Posterior vena cava (tissue), 2 donors: ENCODE data around the gene MCC. TPM values are rescaled to one million over a fixed set of nuclear protein-coding genes. Genes with fewer than 3 reads are reported as not detected.
A peak's percentile ranks its signal among the peaks of the same experiment; 100 is the strongest.

Experiments
- DNase-seq: peaks from one replicate; pipeline ENCODE4 v3.0.0-alpha.2; 2020; ENCODE audit warnings: low spot score
- intact Hi-C, 2 donors: fragments of 100-400 bp; cut with DNase I; formaldehyde crosslinking; loops; one replicate each; pipeline versions ENCODE4 v1.14.1 to v1.14.2; 2022 to 2023
- long read RNA-seq, 2 donors: library from polyadenylated mRNA; unstranded; transcript quantifications; one replicate each; pipeline ENCODE4 v2.0.0, GENCODE V29; 2020 to 2021
- total RNA-seq, 2 donors: library from RNA; stranded (reverse); fragmentation: NEBNext Ultra II Directional; extraction: Animal tissue kit (Norgen Biotek cat#: 25700); gene quantifications; one replicate each; pipeline ENCODE4 v1.2.1, GENCODE V29; 2021
- donor health status: DM: yes; HTN: yes; CAD: no.
- donor health status: DM: yes; HTN: yes; CAD: no.

Gene MCC
- total RNA-seq: 10 to 100 TPM; 12.3 to 14.6 TPM
- long read RNA-seq, donor 1, full-length matches to known transcripts: 1 of 6 reads
- long read RNA-seq, donor 1, partial matches to known transcripts: 1 of 6 reads
- long read RNA-seq, donor 1, other reads (novel, unspliced or antisense): 4 of 6 reads
- long read RNA-seq, donor 2, partial matches to known transcripts: 0 of 3 reads
- long read RNA-seq, donor 2, other reads (novel, unspliced or antisense): 3 of 3 reads

DNA sequence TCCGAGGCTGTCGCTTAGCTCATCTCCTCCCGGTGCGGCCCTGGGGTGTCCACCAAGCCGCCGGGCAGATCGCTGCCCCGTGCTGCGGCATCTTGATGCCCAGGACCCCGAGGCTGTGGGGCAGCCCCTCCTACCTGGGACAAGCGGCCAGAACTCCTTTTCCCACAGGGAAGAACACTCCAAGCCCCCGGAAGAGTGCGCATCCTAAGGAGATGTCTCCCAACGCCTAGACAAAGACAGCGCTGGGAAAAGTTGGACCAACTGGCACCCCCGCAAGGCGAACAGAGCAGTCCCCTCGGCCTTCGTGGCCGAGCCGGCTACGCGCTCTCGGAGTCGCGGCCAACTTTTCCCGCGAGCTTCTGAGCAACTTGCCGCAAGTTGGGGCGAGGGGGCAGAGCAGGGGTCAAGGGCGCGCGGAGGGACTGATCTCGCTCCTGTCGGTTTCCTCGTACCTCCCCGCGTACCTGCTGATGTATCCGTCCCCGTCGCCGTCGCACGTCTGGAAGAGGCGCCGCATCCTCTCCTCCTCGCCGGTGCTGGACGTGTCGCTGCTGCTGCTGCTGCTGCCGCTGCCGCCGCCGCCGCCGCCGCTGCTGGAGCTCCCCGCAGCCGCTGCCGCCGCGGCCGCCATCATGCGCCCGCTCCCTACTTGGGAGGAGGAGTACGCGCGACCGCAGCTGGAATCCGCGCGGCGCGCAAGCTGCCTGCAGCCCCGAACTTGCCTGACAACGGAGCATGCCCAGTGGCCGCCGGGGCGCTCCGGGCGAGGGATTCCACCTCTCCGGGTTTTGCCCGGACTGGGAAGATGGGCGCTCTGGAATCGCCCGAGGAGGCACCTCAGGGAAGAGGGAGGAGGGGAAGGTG is at the start of gene MCC:
Gene MCC, minus strand, starts transcription at position 673 of the 864 bp plus-strand sequence.
- peak; percentile 90 for DNase-seq

GRCh38 chr5:113531481-113532159 is 43.4 kb upstream of the MCC start:
- DNase-seq: no peak
- intact Hi-C loops: no loop called here

More for the DNA sequence above, at the start of gene MCC:
- intact Hi-C loops: no loop called here

- intact Hi-C loops: no loop called here
- DNase-seq: no peak
Observed at GRCh38 chr5:113527746-113528145, 39.5 kb upstream of the MCC start.

DNA sequence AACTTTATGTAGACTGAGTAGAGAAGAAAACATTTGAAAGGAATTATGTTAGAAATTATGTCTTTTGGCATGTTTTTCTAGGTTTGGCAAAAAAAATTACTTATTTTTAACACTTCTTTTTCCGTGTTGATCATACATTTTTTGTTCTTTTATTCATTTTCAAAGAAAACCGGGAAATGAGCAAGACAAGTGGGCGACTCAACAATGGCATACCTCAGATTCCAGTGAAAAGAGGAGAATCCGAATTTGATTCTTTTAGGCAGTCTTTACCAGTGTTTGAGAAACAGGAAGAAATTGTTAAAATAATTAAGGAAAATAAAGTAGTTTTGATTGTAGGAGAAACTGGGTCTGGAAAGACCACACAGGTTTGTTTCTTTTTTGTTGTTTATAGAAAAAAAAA is 38.2 kb upstream of the MCC start:
- intact Hi-C loops: no loop called here
- no peak for DNase-seq

DNA sequence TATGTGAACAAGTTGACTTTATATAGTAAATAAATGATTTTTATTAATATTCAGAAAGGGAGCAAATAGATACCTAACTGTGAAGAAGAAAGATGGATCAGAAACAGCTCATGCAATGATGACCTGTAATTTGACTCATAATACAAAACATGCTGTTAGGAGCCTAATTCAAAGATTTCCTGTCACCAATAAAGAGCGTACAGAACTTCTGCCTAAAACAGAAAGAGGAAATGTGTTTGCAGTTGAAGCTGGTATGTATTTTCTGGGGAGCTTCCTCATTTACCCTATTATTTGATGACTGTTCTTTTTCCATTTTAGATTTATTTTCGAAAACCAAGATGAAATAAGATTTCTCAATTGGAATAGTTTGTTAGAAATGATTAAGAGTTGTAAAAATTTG is 36.7 kb upstream of the MCC start:
- DNase-seq: no peak
- intact Hi-C loops: no loop called here

DNA sequence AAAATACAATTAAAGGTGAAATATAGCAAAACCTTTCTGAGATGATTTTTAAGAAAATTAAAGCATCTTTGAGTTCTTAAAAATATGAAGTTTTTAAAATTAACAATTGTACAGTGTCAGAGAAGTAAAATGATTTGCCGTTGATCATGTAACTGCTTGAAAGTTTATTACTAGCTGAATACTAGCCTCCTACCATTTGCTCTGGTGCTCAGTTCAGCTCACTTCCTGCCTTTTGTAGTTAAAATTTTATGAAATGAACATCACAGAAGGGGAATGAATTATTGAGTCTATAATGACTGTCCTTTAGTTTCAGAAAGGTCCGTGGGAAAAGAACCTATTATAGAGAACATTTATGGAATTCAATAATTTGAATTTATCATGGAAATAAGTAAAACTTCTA is 34.9 kb upstream of the MCC start:
- no peak for DNase-seq
- intact Hi-C loops: no loop called here

- intact Hi-C loops: no loop called here
- no peak for DNase-seq
Observed at GRCh38 chr5:113520899-113521298, 32.6 kb upstream of the MCC start.

DNA sequence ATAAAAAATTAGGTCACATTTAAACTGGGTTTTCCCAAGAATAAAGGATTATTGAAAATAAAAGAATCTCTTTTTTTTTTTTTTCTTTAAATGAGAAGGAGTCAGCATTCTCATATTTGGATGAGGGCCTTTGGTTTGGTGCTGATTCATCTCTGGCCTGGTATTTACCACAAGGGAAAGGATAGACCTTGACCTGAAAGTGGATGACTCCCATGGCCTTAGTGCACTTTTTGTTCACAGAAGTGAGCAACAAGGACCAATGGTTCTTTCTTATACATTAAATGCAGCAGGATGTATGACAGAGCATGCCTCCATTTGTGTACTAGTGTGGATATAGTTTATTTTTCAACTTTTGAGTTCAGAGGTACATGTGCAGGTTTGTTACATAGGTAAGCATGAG is 32.2 kb upstream of the MCC start:
- intact Hi-C loops: no loop called here

GRCh38 chr5:113519412-113519811 is 31.2 kb upstream of the MCC start:
- intact Hi-C loops: no loop called here
- DNase-seq: no peak

More for the DNA sequence above, 32.2 kb upstream of the MCC start:
- no peak for DNase-seq

DNA sequence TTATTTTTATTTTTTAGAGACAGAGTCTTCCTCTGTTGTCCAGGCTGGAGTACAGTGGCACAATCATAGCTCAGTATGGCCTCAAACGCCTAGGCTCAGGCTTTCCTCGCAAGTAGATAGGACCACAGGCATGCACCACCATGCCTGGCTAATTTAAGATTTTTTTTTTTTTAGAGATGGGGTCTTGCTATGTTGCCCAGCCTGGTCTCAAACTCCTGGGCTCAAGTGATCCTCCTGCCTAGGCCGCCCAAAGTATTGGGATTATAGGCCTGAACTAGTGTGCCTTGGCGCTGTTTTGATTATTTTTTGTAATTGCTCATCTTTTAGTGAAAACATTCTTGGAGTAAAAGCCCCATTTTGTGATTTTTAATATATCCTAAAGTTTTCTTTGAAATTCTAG is 30.6 kb upstream of the MCC start:
- intact Hi-C loops: no loop called here
- no peak for DNase-seq

GRCh38 chr5:113514289-113514635 is 26.0 kb upstream of the MCC start:
- intact Hi-C loops: no loop called here
- no peak for DNase-seq

- intact Hi-C loops: no loop called here
- DNase-seq: peak; percentile 96
Observed at GRCh38 chr5:113513384-113514288, 25.4 kb upstream of the MCC start, which contains the start of gene YTHDC2. Gene YTHDC2 (plus strand): TSS chr5:113513694. CDS start chr5:113513896, 202 bp downstream.

DNA sequence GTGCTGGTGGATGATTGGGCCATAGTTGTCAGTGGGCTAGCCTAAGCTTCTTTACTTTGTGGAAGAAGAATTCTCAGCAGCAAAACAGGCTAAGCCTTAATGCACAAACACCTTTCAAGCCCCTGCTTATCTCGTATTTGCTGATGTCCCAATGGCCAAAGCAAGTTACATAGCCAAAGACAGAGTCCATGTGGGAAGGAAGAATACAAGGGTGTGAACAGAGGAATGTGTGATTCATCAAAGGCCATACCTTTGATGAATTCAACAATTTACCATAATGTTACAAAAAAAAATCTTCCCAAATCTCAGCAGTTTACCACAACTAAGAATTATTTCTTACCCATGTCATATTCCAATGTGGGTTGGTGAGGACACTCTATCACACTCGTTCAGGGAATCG is 24.1 kb upstream of the MCC start:
- intact Hi-C loops: no loop called here

GRCh38 chr5:113510836-113511451 is 22.7 kb upstream of the MCC start:
- intact Hi-C loops: no loop called here
- no peak for DNase-seq

More for the DNA sequence above, 24.1 kb upstream of the MCC start:
- DNase-seq: no peak

DNA sequence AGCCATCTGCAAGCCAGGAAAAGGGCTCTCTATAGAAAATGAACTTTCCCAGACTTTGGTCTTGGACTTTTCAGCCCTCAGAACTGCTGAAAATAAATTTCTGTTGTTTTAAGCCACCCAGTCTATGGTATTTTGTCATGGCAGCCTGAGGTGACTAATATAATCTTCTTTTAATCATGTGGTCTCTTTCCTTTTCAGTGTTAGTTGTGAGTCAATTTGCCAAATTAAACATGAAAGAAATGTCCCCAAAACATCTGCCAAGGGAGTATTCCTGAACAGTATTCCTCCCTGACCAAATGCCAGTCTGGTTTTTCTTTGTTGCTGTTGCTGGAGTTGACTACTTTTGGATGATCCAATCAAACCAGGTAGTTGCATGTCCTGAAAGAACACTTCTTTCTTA is 20.5 kb upstream of the MCC start:
- intact Hi-C loops: loop anchor here in 1 of 2 donors (5.0 kb wide), 1 partner anchor 154 kb away; no protein-coding TSS in a partner anchor
- DNase-seq: no peak

DNA sequence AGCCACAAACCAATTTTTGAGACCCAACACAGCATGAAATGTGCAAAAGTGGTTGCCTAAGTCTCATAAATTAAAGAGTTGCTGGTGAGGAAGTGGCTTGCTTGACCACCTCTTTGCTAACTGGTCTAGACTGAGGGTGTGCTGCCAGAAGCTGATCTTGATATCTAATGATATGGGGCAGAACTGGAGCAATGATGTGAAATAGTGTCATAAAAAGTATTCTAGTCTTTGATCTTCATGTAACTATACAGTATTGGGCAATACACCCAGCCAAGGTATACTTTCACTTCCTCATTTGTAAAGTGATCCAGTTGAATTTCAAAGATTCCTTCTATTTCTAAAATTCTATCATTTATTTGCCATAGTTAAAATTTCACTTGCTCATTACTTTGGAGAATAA is 19.3 kb upstream of the MCC start:
- no peak for DNase-seq
- intact Hi-C loops: loop anchor here in 1 of 2 donors (5.0 kb wide), 1 partner anchor 155 kb away; no protein-coding TSS in a partner anchor

DNA sequence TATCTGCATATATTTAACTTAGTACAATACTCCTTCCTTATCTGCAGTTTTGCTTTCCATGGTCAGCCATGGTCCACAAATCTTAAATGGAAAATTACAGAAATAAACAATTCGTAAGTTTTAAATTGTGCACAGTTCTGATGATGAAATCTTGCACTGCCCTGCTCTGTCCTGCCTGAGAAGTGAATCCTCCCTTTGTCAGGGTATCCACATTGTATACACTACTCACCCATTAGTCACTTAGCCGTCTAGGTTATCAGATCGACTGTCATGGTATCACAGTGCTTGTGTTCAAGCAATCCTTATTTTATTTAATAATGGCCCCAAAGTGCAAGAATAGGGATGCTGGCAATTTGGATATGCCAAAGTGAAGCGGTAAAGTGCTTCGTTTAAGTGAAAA is 16.9 kb upstream of the MCC start:
- DNase-seq: no peak
- intact Hi-C loops: loop anchor here in 1 of 2 donors (5.0 kb wide), 1 partner anchor 157 kb away; no protein-coding TSS in a partner anchor

DNA sequence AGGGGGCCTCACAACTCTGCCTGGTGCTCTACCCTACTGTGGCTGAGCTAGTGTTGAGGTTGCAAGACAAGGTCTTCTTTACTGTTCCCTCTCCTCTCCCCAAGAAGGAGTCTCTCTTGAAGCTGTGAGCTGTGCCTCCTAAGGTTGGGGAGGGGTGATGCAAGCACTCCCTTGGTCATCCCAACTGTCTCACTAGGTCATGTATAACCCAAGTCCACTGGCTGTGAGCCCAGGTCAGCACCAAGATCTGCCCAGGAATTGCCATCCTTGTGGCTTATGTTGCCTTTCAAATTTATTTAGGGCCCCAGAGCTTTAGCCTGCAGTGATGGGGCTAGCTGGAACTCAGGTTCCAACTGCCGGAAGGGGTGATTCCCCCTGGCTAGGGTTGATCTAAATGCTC is 14.9 kb upstream of the MCC start:
- intact Hi-C loops: no loop called here
- DNase-seq: no peak

DNA sequence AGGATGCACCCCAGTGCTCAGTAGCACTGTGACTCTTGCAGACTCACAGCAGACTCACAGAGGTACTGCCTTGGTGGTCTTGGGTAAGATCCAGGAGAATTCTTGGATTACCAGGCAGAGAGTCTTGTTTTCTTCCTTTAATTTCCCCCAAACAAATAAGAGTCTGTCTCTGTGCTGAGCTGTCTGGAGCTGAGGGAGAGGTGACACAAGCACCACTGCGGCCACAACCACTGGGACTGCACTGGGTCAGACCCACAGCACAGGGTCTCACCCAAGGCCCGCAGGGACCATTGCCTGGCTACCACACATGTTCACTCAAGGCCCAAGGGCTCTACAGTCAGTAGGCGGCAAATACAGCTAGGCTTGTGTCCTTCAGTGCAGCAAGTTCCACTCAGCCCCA is 13.8 kb upstream of the MCC start:
- DNase-seq: no peak
- intact Hi-C loops: no loop called here
